NCI-H1417 treated with DMSO at 0.1 percent for 48 hours (cell line): Measurements from ENCODE around the gene NCAPH2.
A peak's percentile ranks its signal among the peaks of the same experiment; 100 is the strongest.

ENCODE experiments used
- DNase-seq: peaks from one replicate; lab custom pipeline; 2025; lab: John Stamatoyannopoulos, UW

NCAPH2 gene

DNA sequence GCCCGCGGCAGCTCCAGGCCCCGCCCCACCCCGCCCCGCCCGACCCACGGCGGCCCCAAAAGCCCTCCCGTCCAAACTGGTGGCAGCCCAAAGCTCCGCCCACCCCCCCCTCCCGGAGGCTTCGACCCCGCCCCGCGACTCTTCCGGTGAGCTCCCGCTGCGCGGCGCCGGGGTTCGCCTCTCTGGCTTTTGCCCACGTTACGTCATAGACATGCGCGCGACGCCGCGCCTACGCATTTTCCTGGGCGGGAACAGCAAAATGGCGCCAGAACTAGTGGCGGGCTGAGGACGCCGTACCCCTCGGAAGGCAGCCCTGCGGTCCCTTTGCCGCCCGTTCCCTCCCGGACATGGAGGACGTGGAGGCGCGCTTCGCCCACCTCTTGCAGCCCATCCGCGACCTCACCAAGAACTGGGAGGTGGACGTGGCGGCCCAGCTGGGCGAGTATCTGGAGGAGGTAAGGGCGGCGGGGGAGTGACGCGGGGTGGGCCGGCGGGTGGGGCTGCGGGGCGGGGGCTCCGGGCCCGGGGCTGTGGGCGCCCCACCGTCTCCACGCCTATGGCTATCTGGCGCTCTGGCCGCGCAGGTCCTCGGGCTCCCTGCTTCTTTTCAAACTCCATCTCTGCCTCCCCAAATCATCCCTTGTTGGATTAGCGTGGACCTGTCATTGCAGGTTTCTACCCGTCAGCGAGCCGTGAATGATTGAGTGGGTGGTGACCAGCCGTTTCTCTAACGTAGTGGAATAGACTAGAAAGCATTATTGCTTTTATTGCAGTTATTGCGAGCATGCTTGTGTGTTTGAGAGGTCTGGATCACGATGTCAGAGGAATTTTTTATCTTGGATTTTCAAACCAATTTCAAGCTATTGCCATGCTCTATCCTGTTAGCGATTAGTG, at the start of gene NCAPH2:
Gene NCAPH2, plus strand, starts transcription at position 234 of the 894 bp plus-strand sequence. Its CDS starts 114 bp downstream, at position 348.
- peak; percentile 52 for DNase-seq

DNA sequence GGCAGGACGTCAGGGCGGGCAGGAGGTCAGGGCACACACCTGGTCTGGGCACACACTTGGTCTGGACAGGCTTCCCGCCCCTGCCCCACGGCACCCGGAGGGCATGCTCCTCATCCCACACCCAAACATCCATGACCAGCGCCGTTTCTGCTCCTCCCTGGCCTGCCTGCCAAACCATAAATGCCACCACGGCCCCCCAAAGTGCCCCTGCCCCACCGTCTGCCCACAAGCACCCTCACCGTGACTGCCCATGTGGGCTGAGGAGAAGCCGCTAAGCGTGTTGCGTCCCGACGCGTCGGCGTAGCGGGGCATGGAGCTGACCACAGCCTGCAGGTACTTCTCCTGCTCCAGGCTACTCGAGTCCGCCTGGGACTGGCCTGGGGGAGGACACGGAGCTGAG, 49.0 kb upstream of the NCAPH2 start:
- DNase-seq: no peak

DNA sequence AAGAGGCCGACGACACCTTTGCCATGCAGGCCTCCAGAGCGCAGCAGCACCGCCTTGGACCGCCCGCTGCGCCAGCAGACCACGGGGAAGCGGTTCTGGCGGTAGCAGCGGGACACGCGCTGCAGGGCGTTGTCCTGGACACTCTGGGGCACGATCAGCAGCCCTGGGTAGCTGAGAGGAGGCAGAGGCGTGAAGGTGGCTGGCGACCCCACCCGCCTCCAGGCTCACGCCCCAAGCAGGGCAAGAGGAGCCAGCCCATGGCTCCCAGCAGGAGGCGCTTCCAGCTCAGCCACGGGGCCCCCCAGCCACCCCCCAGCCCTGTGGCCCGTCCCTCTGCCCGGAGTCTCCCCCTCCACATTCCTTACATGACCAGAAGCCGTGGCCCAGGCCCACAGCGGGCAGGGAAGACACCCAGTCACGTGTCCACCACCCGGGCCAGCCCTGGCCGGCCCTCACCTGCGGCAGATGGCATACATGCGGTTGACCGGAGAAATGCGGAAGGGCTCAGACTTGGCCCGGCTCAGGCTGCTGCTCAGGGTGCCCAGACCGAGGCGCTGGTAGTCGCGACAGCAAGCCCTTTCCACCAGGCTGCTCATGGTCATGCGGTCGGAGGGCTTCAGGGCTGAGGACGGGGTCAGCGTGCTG, 48.4 kb upstream of the NCAPH2 start:
- DNase-seq: no peak

DNA sequence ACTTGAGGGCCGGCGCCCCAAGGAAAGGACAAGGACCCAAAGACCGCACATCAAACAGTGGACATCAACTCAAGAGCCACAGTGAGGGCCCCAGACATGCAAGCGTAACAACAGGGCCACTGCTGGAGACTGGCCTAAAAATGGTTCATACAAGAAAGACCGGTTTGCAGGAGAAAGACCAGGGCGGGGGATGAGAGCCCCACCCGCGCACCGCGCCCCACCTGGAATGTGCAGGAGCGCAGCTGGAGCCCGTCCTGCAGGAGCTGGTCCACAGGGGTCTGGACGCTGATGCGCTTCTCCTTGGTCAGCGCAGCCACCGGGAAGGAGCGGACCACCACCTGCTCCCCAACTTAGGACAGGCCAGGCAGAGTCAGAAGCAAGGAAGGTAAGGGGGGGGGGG, 47.1 kb upstream of the NCAPH2 start:
- DNase-seq: no peak

DNA sequence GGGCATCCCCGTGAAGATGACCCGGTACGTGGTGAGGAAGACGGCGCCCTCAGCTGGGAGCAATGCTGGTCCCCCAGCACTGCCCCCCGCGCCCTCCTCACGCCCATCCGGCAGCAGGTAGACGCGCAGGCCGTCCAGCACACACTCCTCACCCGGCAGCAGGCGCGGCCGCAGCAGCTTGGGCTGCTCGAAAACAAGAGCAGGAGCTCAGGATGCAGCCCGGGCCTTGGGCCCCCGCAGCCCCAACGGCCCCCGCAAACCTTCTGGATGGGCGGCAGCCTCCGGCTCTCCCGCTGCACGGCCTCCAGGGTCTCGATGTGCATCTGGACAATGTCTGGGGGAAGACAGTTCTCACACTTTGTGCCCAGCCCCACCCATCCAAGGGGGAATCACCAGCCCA, 46.5 kb upstream of the NCAPH2 start:
- DNase-seq: no peak

DNA sequence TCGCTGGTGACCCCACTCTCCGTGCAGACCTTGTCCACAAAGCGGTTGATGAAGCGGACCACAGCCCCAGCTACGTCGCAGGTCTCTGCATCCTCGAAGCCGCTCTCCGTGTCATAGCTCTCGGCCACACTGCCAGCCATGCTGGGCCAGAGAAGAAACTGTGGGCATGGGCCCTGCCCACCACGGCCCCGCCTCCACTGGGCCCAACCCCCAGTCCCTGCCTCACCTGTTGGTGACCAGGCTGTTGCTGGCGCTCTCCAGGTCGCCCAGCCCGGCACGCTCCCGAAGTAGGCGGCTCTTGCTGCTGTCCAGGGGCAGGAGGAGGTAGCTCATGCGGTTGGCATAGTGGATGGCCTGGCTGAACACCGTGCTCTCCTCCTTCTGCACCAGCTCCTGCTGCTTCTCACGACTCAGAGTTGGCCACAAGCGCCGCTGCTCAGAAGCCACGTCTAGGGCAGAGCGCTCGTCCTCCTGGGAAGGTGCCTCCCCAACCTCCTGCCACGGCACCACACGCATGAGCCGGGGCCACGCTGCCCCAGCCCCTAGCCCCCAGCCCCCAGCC, 46.0 kb upstream of the NCAPH2 start:
- DNase-seq: no peak

DNA sequence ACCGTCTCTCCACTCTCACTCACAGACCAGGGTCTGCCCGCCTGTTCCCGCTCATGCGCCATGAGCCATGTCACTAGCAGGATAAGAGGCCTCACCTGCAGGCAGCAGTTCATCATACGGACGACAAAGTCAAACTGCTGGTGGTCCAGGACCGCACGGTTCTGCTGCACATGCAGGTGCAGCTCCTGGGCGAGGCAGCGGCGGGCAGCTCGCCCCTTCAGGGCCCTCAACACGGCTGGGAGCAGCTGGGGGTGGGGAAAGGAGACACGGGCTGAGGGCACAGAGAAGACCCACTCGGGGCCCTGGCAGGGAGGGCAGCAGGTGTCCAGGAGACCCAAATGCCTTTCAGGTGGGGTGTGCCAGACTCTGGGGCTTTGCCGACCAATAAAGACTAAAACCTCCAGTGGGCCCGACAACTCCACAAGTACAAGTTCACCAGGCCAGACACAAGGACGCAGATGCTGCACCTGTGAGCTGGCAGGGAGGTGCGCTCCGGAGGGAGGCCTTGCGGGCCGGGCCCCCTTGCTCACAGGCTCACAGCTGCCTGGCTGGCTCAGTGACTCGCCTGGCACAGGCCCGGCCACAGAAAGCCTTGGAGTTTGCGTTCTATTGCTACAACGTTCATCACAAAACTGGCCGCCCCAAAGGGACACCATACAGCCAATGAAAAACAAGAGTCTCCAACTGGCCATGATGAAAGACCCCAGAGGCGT, 44.7 kb upstream of the NCAPH2 start:
- DNase-seq: no peak

DNA sequence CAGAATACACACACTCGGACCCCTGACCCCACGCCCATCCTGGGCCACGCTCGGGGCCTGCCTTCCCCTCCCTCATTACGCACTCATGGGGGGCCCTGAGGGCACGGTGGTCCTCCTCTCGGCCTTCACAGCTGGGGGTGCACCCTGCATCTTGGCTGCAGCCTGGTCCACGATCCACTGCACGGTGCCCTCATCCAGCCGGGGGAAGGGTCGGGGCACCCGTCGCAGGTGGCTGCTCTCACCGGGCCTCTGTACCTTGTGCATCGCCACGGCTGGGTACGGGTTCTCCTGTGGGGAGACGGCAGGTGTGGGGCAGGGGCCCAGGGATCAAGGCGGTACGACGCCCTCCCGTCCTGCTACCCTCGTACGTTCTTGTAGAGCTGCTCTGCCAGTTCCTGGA, 43.6 kb upstream of the NCAPH2 start:
- no peak for DNase-seq

DNA sequence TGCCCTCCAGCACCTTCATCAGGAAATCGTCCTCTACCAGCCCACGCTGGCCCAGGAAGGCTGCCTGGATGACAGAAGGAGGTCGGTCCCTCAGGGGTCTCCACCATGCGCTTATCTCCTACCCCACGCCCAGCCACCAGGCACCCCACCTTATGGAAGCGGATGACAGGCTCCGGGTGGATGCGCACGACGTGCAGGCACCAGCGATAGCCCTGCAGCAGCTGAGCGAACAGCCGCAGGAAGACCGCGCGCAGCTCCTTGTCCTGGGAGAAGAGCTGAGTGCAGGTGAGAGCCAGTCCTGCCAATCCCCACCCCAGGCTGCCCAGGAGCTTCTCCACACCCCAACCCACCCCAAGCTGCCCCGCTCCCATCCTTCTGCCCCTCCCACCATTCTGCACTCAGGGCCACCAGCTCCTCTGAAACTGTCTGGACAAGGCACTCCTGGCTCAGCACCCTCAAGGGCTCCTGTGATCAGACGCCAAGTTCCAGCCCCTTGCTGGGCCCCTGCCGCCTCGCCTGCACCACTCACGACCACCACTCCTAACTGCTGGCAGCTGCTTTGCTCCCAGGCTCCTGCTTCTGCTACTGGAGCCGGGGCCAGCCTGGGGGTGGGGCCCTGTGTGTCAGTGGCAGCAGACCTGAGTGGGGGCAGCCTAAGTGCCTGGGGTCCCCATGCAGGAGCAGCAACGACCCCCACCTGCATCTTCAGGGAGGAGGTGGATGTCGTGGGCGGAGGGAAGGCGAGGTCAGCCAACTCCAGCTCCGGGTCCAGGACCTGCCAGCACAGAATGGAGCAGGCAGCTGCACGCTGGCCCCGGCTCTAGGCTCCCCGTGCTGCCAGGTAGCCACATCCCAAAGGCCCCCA, 42.7 kb upstream of the NCAPH2 start:
- no peak for DNase-seq

DNA sequence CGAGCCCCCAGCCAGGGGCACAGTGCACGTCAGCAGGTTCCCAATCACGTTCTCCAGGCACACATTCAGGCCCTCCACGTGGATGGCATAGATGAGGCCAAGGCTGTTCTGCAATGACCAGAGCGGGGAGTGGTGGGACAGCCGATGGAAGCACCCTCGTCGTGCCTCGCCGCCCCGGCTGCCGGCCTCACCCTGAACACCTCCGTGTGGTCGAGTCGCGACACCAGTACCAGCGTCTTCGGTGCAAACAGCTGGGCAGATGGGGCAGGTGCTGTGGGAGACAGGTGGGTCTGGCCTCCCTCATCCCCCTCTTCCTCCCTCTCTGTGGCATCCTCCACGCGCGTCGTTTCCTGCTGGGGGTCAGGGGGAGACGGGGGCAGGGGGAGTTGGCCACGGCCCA, 40.7 kb upstream of the NCAPH2 start:
- DNase-seq: no peak

DNA sequence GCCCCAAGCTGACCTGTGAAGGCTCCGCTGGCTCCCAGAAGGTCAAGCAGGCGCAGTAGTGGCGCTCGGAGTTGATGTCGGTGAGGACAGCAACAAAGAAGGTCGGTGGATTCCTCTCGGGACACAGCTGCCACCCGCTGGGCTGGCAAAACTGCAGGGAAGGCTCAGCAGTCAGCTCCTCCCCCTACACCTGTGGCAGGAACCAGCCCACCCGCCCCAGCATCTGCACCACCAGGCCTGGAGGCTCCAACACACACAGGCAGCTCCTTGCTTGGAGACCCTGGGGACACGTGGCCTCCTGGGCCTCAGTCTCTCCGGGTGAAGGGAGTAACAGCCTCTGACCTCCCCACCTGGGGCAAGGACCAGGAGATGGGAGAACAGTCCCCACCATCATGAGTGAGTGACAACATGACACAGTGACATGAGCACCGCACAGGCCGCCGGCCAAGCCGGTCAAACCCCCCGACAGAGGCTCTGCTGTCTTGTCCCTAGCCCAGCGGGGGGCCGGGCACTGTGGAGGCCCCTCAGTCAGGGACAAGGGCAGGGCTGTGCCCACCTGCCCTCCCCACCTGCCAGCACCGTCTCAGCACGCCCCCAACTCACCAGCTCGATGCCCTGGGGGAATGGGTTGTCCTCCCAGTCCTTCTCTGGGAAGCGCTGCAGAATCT, 40.1 kb upstream of the NCAPH2 start:
- DNase-seq: no peak

DNA sequence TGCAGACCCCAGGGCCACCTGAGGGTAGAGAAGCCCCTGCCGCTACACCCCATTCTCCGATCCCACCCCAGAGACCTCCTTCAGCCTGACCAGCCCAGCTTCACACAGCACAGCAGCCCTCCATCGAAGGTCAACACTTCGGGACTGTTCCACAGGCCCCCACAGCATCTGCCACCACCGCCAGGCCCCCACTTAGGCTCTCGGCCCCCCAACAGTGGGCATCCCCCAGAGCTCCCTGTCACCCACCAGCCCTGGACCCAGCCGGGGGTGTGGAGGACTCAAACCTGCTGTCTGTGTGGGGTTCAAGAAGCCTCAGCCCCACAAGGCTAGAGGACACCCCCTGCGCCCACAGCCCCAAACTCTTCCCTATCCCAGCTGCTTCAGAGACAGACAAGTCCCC, 39.4 kb upstream of the NCAPH2 start:
- no peak for DNase-seq

DNA sequence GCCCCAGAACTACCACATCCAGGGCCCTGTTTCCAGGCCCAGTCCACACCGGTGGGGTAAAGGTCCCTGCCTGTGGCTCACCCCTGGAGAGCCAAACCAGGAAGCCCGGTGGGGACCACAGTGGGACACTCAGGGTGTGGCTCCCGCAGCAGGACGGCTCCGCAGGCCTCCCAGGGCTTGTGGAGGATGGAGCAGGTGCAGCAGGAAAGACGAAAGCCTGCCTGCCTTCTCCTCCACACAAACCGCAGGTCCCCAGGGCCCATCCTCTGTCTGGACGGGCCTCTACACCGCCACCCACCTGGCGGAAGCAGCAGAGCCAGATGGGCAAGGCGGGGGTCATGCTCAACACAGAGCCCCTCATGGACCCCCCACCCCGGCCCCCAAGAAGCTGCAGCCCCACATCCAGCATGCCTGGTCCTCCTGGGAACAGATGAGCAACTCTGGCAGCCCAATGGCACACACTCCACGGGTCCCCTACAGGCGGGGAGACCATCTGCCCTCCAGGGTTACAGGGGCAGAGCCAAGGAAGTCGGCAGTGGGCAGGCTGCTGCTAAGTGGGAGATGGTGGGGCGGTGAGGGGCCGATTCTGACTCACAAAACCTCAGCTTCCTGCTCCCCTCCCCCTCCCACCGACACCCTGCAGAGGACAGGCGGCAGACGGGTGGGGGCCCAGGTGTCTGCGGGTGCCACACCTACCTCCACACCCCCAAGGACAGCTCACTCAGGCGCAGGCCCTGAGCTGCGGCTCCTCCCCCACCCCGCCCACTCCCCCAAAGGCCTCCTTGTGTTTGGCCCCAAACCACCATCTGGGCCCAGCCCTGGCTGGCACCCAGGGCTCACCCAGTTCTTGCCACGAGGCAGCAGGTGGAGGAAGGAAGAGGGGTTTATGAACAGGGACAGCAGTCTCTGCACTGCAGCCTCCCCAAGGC, 38.4 kb upstream of the NCAPH2 start:
- no peak for DNase-seq

DNA sequence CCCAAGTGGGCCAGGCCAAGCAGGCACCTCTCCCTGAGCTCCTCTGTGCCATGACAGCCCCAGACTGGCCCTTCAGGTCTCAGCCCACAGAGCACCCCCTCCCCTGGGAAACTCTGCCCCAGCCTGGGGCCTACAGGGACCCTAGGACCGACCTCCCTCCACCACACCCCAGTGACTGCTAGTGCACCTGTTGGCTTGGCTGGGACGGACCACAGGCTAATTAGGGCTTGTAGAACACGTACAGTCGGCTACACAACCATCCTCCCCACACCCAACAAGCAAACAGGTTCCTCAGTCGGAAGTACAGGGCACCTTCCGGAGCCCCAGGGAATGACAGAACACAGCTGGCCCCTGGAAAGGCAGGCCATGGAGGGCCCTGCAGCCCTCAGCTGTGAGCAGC, 37.5 kb upstream of the NCAPH2 start:
- DNase-seq: no peak

DNA sequence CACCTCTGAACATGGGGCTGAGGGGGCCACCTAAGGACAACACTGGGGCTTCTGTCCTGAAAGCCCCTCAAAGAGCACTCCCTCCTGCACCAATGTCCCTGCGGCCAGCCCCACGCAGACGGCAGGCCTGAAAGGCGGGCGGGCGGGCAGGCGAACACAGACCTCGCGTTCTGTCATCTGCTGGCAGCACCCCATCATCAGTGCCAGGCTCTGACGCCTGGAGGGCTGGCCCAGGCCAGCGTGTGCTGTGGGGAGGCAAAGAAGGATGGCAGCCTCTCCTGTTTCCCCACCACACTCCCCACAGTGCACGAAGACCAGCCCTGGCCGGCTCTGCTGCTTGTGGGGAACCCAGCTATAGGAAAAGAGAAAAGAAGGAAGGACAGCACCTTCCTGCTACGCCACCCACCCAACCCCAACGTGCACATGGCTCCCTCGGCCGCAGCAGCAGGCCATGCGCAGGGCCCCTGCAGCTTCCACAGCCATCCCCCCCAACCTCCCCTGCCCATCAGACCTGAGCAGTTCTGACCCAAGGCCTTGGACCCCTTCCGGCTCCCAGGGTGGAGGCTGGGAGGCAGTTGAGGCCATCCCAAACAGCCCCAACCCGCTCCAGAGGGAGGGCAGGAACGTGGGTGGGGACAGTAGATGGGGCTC, 36.7 kb upstream of the NCAPH2 start:
- no peak for DNase-seq

DNA sequence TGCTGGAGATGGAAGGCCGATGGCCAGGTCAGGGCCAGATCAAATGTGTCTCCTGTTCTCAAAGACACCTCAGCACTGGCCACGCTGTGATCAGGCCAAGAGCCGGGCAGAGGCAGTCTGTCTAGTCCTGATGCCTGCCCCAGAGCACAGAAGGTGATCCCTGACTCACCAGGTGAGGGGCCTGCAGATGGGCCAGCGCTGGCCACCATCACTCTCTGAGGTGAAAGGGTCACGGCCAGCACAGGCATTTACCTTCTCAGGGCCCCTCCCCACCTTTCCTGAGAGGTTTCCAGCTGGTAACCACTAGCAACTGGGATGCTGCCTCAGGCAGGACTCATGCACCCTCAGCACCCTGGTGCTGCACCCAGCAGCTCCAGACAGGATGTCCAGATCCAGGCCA, 36.1 kb upstream of the NCAPH2 start:
- no peak for DNase-seq

DNA sequence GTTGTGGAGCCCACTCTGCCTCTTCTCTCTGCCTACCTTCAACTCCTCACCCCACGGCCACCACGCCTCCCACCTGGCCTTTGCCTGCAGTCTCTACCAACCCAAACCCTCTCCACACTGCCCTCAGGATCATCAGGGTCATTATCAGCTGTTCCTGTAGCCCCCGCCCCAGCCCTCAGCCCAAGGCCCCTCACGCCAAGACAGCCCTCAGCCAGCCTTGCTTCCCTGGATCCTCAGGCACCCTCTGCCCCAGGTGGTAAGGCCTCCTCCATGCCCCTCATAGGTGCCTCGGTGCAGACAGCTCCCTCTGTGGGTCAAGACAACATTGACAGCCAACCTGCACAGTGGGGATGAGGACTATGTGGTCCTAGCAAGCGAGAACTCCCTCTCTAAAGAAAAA, 34.9 kb upstream of the NCAPH2 start:
- no peak for DNase-seq

DNA sequence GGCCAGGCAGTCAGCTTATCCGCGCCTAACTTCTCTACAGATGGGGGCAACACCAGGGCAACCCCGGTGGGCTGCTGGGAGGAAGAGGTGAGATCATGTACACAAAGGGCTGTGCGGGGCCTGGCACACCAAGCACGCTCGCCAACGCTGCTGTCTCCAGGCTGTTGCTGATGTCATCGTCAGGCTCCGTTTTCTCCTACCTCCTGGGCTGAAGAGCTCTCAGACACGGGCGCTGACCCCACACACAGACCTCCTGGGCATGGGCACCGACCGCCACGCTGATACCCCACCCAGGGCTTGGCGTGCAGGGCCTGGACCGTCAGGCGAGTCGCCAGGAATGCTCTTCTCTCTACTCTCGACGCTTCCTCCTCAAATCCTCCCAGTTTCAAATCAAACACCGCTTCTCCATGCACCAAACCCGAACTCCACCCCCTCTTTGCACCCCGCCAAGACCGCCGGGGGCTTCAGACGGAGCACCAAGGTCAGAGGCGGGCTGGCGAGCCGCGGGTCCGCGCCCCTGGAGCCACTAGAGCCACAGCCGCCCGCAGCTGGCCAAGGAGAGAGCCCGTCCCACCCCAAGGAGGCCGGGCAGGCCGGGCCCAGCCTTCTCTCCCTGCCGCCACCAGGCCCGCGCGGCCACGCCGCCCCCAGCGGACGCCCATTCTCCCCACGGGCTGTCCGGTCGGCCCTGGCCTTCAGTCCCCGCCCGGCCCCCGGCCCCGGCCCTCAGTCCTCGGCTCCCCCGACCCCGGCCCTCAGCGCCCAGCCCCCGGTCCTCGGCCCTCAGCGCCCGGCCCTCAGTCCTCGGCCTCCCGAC, 34.0 kb upstream of the NCAPH2 start:
- no peak for DNase-seq
